ENCODE results near the gene PRRG3. TPM values are rescaled to one million over a fixed set of nuclear protein-coding genes. Genes with fewer than 3 reads are reported as not detected.

The PRRG3 gene
- total RNA-seq, 2 experiments from 2014 or later = not detected

- Histone ChIP-seq H3K9me3 (ENCODE audit: control insufficient read depth in 1 of 2, insufficient read depth in 1 of 2, low read length in 2 of 2) (no peaks in the 10 kb centered on the region), H3K27me3 (ENCODE audit: control insufficient read depth in 1 of 2, insufficient read depth in 2 of 2, low read length in 2 of 2) (no peaks in the 10 kb centered on the region), H3K4me1 (ENCODE audit: insufficient read depth, low read length) (no peaks in the 10 kb centered on the region), H3K27ac (ENCODE audit: low read depth in 1 of 2, low read length in 2 of 2) (no peak overlapping the region), H3K4me3 (ENCODE audit: low read length) (no peak overlapping the region), H3K36me3 (ENCODE audit: insufficient read depth, low read length) (no peaks in the 10 kb centered on the region)
- Mint-ChIP-seq H3K36me3 (ENCODE audit: low read depth) (no peaks in the 10 kb centered on the region), H3K4me3 (no peak overlapping the region), H3K4me1 (ENCODE audit: low read depth) (no peaks in the 10 kb centered on the region), H3K27ac (no peak overlapping the region), H3K9me3 (no peaks in the 10 kb centered on the region), H3K27me3 (peaks cover 9% of the 10 kb centered on the region)
- DNase-seq (no peak), ATAC-seq (ENCODE audit: poor library complexity) (no peak)
- POLR2A ChIA-PET = no interaction called here
- TF ChIP-seq CTCF (IDR thresholded peaks at IDR 0.05) = no peak
- intact Hi-C loops (cut with DNase I, micrococcal nuclease) = no loop called here
- CTCF ChIA-PET = no interaction called here
These were observed 6.6 kb upstream of the PRRG3 start for GRCh38 chrX:151688695-151689094.

- POLR2A ChIA-PET = no interaction called here
- no peaks in the 10 kb centered on the region for H3K27me3 ChIP-seq (ENCODE audit: control insufficient read depth in 1 of 2, insufficient read depth in 2 of 2, low read length in 2 of 2)
- CTCF ChIA-PET = no interaction called here
- no peak for TF ChIP-seq CTCF (IDR thresholded peaks at IDR 0.05)
- Mint-ChIP-seq H3K9me3 (no peaks in the 10 kb centered on the region), H3K4me3 (no peak overlapping the region), H3K36me3 (ENCODE audit: low read depth) (no peaks in the 10 kb centered on the region), H3K27me3 (peaks cover 24% of the 10 kb centered on the region), H3K27ac (no peak overlapping the region), H3K4me1 (ENCODE audit: low read depth) (no peaks in the 10 kb centered on the region)
- no peak overlapping the region for H3K27ac ChIP-seq (ENCODE audit: low read depth in 1 of 2, low read length in 2 of 2)
- no peaks in the 10 kb centered on the region for H3K4me1 ChIP-seq (ENCODE audit: insufficient read depth, low read length)
- intact Hi-C loops (cut with DNase I, micrococcal nuclease) = no loop called here
- H3K36me3 ChIP-seq (ENCODE audit: insufficient read depth, low read length) = no peaks in the 10 kb centered on the region
- H3K4me3 ChIP-seq (ENCODE audit: low read length) = no peak overlapping the region
- no peaks in the 10 kb centered on the region for H3K9me3 ChIP-seq (ENCODE audit: control insufficient read depth in 1 of 2, insufficient read depth in 1 of 2, low read length in 2 of 2)
- DNase-seq (no peak), ATAC-seq (ENCODE audit: poor library complexity) (no peak)
These were observed 2.4 kb upstream of the PRRG3 start for GRCh38 chrX:151692825-151693224.

- no peaks in the 10 kb centered on the region for H3K9me3 ChIP-seq (ENCODE audit: control insufficient read depth in 1 of 2, insufficient read depth in 1 of 2, low read length in 2 of 2)
- CTCF ChIA-PET = no interaction called here
- Mint-ChIP-seq H3K9me3 (no peaks in the 10 kb centered on the region), H3K4me1 (ENCODE audit: low read depth) (no peaks in the 10 kb centered on the region), H3K27me3 (peaks cover 24% of the 10 kb centered on the region), H3K36me3 (ENCODE audit: low read depth) (no peaks in the 10 kb centered on the region), H3K4me3 (no peak overlapping the region), H3K27ac (no peak overlapping the region)
- no peak overlapping the region for H3K27ac ChIP-seq (ENCODE audit: low read depth in 1 of 2, low read length in 2 of 2)
- intact Hi-C loops (cut with DNase I, micrococcal nuclease) = no loop called here
- no peaks in the 10 kb centered on the region for H3K36me3 ChIP-seq (ENCODE audit: insufficient read depth, low read length)
- H3K4me3 ChIP-seq (ENCODE audit: low read length) = no peak overlapping the region
- no peaks in the 10 kb centered on the region for H3K27me3 ChIP-seq (ENCODE audit: control insufficient read depth in 1 of 2, insufficient read depth in 2 of 2, low read length in 2 of 2)
- DNase-seq (no peak), ATAC-seq (ENCODE audit: poor library complexity) (no peak)
- no peaks in the 10 kb centered on the region for H3K4me1 ChIP-seq (ENCODE audit: insufficient read depth, low read length)
- POLR2A ChIA-PET = no interaction called here
- TF ChIP-seq CTCF (IDR thresholded peaks at IDR 0.05) = no peak
These were observed 1.1 kb upstream of the PRRG3 start for GRCh38 chrX:151694121-151694520.
